Endothelial cell of umbilical vein (primary cell): ENCODE results near the gene PACSIN2. TPM values are rescaled to one million over a fixed set of nuclear protein-coding genes. Genes with fewer than 3 reads are reported as not detected.

ENCODE experiments used
- BruUV-seq: library from RNA; stranded (reverse); fragments of 400-500 nt; replicated peaks from 2 replicates; lab custom pipeline; 2021; lab: Mats Ljungman, UMichigan
- CTCF ChIA-PET: fragments of 300-600, 350-600 bp; sonication (Branson Sonifier 250); formaldehyde crosslinking; loops from one replicate; lab custom pipeline; 2021; ENCODE audit warnings: antibody characterized with exemption, inconsistent platforms; lab: Charles Lee
- POLR2A ChIA-PET: fragments of 300-600, 350-600 bp; sonication (Branson Sonifier 250); formaldehyde crosslinking; loops from one replicate; lab custom pipeline; 2021; ENCODE audit warnings: antibody characterized with exemption, inconsistent platforms; lab: Charles Lee
- DNase-seq: peaks from one replicate; pipeline ENCODE4 v3.0.0-alpha.2; 2011; ENCODE audit warnings: low read depth, low spot score
- FAIRE-seq: peaks from 2 replicates; lab custom pipeline; 2011; peaks lifted over from hg19 to GRCh38; lab: Jason Lieb, UNC
- H2AFZ ChIP-seq: 2 replicates; pipeline ENCODE4 v1.6.0; 2012; ENCODE audit warnings: low read depth, low read length, control low read depth, inconsistent platforms
- H3K27ac ChIP-seq: 2 replicates; pipeline ENCODE4 v1.5.1; 2011; ENCODE audit warnings: low read depth, mild to moderate bottlenecking, control low read depth, low read length, moderate library complexity; ENCODE audit not compliant: insufficient read depth
- H3K27me3 ChIP-seq, 2 experiments: 2 replicates each; pipeline versions ENCODE4 v1.6.0 to v1.6.1; 2011; ENCODE audit warnings: low read length in 2 of 2, mixed read lengths in 1 of 2; ENCODE audit not compliant: control insufficient read depth in 2 of 2, insufficient read depth in 2 of 2
- H3K36me3 ChIP-seq, 2 experiments: 2 replicates in 1 of 2; 3 replicates in 1 of 2; pipeline ENCODE4 v1.5.1; 2011; ENCODE audit warnings: low read length in 2 of 2, mild to moderate bottlenecking in 1 of 2, moderate library complexity in 1 of 2; ENCODE audit not compliant: control insufficient read depth in 2 of 2, insufficient read depth in 2 of 2; ENCODE audit errors: extremely low read depth in 1 of 2
- H3K4me1 ChIP-seq: 3 replicates; pipeline ENCODE4 v1.5.1; 2011; ENCODE audit warnings: mild to moderate bottlenecking, low read length; ENCODE audit not compliant: control insufficient read depth, insufficient read depth; ENCODE audit errors: extremely low read depth
- H3K4me2 ChIP-seq: 2 replicates; pipeline ENCODE4 v1.6.1; 2011; ENCODE audit warnings: low read length, control low read depth, mixed read lengths; ENCODE audit not compliant: insufficient read depth
- H3K4me3 ChIP-seq, 3 experiments: fragments of 200-600 bp in 1 of 3; sonication (generic), shearing (Covaris generic) in 1 of 3; replicated peaks in 1 of 3; 2 replicates each; pipeline ENCODE4 v1.5.1; 2011 to 2016; ENCODE audit warnings: control low read depth in 3 of 3, low read length in 3 of 3, mild to moderate bottlenecking in 2 of 3, inconsistent platforms in 1 of 3, low read depth in 1 of 3, moderate library complexity in 1 of 3; ENCODE audit not compliant: insufficient read depth in 1 of 3
- H3K79me2 ChIP-seq: 2 replicates; pipeline ENCODE4 v1.6.0; 2012; ENCODE audit warnings: low read length, inconsistent platforms; ENCODE audit not compliant: control insufficient read depth, insufficient read depth
- H3K9ac ChIP-seq: replicated peaks from 2 replicates; pipeline ENCODE3; 2011; ENCODE audit warnings: low read length, control low read depth; ENCODE audit not compliant: insufficient read depth; ENCODE audit errors: extremely low read depth
- H3K9me1 ChIP-seq: replicated peaks from 3 replicates; pipeline ENCODE4 v1.6.0; 2011; ENCODE audit warnings: mild to moderate bottlenecking, low read length; ENCODE audit not compliant: control insufficient read depth, insufficient read depth; ENCODE audit errors: extremely low read depth
- H3K9me3 ChIP-seq: replicated peaks from 2 replicates; pipeline ENCODE4 v1.5.1; 2012; ENCODE audit warnings: low read length, inconsistent platforms; ENCODE audit not compliant: control insufficient read depth, insufficient read depth
- H4K20me1 ChIP-seq: replicated peaks from 2 replicates; pipeline ENCODE3; 2011; ENCODE audit warnings: mild to moderate bottlenecking, low read length; ENCODE audit not compliant: control insufficient read depth, insufficient read depth; ENCODE audit errors: extremely low read depth
- EZH2 ChIP-seq: IDR thresholded peaks from 2 replicates; pipeline ENCODE4 v1.6.1; 2012; ENCODE audit warnings: borderline replicate concordance, low read depth, mild to moderate bottlenecking, moderate library complexity, low read length, inconsistent platforms; ENCODE audit not compliant: severe bottlenecking
- FOS ChIP-seq: IDR thresholded peaks from 2 replicates; pipeline ENCODE4 v1.6.1; 2011; ENCODE audit warnings: mild to moderate bottlenecking, low read length, moderate library complexity, borderline replicate concordance; ENCODE audit not compliant: insufficient read depth
- GATA2 ChIP-seq: IDR thresholded peaks from 2 replicates; pipeline ENCODE4 v1.7.0; 2011; ENCODE audit warnings: low read depth, mild to moderate bottlenecking, moderate library complexity, mixed read lengths, low read length; ENCODE audit not compliant: insufficient read length, insufficient read depth
- JUN ChIP-seq: IDR thresholded peaks from 2 replicates; pipeline ENCODE4 v1.6.1; 2011; ENCODE audit warnings: borderline replicate concordance, low read depth; ENCODE audit not compliant: insufficient read length, insufficient read depth
- MYC ChIP-seq: IDR thresholded peaks from one replicate; pipeline ENCODE4 v1.6.1; 2011; ENCODE audit warnings: mild to moderate bottlenecking, low read depth, low read length
- POLR2A ChIP-seq: IDR thresholded peaks from 2 replicates; pipeline ENCODE4 v1.6.1; 2012; ENCODE audit warnings: low read depth, mild to moderate bottlenecking, control low read depth, low read length
- POLR2AphosphoS5 ChIP-seq: IDR thresholded peaks from 2 replicates; pipeline ENCODE4 v1.6.1; 2012; ENCODE audit warnings: low read depth, mild to moderate bottlenecking, control low read depth, low read length, moderate library complexity; ENCODE audit not compliant: insufficient read depth
- dilution Hi-C: fragments of 300-500 bp; cut with MboI; formaldehyde crosslinking; loops from one replicate; pipeline ENCODE4 v1.15.0; 2019; ENCODE audit warnings: low sequenced_read_pairs; ENCODE audit not compliant: extremely low pct_ligation_motif_present
- intact Hi-C: fragments of 100-400 bp; cut with micrococcal nuclease; formaldehyde crosslinking; loops from one replicate; pipeline ENCODE4 v1.10.0; 2022
- polyA plus RNA-seq, 4 experiments: library from polyadenylated mRNA; depleted of rRNA in 3 of 4; stranded (reverse) in 3 of 4; unstranded in 1 of 4; fragments of >200 nt; gene quantifications; 2 replicates each; pipeline versions ENCODE4 v1.2.1 to v1.2.3, GENCODE V29; 2011 to 2012; ENCODE audit warnings: missing spikeins in 1 of 4
- total RNA-seq: library from RNA; stranded (reverse); gene quantifications from 2 replicates; pipeline ENCODE4 v1.2.3, GENCODE V29; 2021
- TF ChIP-seq, protein P1 (sequence below), 2 donors: IDR thresholded peaks; 1 replicate in 1 of 2; 2 replicates in 1 of 2; pipeline ENCODE4 v1.5.1; 2011; ENCODE audit warnings: low read length in 2 of 2, mild to moderate bottlenecking in 2 of 2, moderate library complexity in 2 of 2, control low read depth in 1 of 2, inconsistent platforms in 1 of 2, low read depth in 1 of 2; ENCODE audit not compliant: insufficient read depth in 1 of 2; ENCODE audit errors: extremely low read depth in 1 of 2
- TF ChIP-seq, protein P2 (sequence below): IDR thresholded peaks from 2 replicates; pipeline ENCODE4 v1.6.1; 2011; ENCODE audit not compliant: insufficient read depth, insufficient read length

The PACSIN2 gene
- total and polyA plus RNA-seq, 2 donors (not counting 3 experiments of a cell fraction or from before 2014, with no cell fraction given): 46.2 to 64.5 TPM

- ChIA-PET CTCF (interaction anchor here (1.7 to 3.0 kb wide), 4 partner anchors 12 to 215 kb away, joined by 7 to 10 read pairs (median 8); no protein-coding TSS in a partner anchor), POLR2A (interaction anchor here (2.0 kb wide), 1 partner anchor 11 kb away, joined by 5 read pairs; no protein-coding TSS in a partner anchor)
- FAIRE-seq (peak; percentile 90), DNase-seq (peak; percentile 61)
- Histone ChIP-seq H4K20me1 (peaks cover 4% of the 10 kb centered on the region), H3K4me1 (peaks cover 14% of the 10 kb centered on the region), H3K9me1 (no peaks in the 10 kb centered on the region), H3K4me2 (no peak overlapping the region), H3K79me2 (peaks cover 3% of the 10 kb centered on the region), H3K9me3 (no peaks in the 10 kb centered on the region), H3K27ac (no peak overlapping the region), H3K4me3 (no peak overlapping the region), H3K36me3 (peaks cover 5 to 6% of the 10 kb centered on the region in 2 experiments), H3K27me3 (no peaks in the 10 kb centered on the region), H3K9ac (no peak overlapping the region), H2AFZ (no peak overlapping the region)
- TF ChIP-seq EZH2: no peak
- TF ChIP-seq GATA2: peak; percentile 60
- TF ChIP-seq MYC: no peak
- TF ChIP-seq, protein P1, sequence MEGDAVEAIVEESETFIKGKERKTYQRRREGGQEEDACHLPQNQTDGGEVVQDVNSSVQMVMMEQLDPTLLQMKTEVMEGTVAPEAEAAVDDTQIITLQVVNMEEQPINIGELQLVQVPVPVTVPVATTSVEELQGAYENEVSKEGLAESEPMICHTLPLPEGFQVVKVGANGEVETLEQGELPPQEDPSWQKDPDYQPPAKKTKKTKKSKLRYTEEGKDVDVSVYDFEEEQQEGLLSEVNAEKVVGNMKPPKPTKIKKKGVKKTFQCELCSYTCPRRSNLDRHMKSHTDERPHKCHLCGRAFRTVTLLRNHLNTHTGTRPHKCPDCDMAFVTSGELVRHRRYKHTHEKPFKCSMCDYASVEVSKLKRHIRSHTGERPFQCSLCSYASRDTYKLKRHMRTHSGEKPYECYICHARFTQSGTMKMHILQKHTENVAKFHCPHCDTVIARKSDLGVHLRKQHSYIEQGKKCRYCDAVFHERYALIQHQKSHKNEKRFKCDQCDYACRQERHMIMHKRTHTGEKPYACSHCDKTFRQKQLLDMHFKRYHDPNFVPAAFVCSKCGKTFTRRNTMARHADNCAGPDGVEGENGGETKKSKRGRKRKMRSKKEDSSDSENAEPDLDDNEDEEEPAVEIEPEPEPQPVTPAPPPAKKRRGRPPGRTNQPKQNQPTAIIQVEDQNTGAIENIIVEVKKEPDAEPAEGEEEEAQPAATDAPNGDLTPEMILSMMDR (IDR thresholded peaks at IDR 0.05; ENCODE audit: extremely low read depth in 1 of 2, insufficient read depth in 1 of 2, low read depth in 1 of 2, low read length in 2 of 2): no peak
- TF ChIP-seq, protein P2, sequence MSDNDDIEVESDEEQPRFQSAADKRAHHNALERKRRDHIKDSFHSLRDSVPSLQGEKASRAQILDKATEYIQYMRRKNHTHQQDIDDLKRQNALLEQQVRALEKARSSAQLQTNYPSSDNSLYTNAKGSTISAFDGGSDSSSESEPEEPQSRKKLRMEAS: no peak
- no peak for TF ChIP-seq POLR2A
- TF ChIP-seq POLR2AphosphoS5: peak; percentile 48
- TF ChIP-seq JUN: peak; percentile 22
- peak; percentile 75 for TF ChIP-seq FOS
- no TSS peak for BruUV-seq
- dilution Hi-C loops: no loop called here
- intact Hi-C loops: no loop called here
Observed at GRCh38 chr22:42844756-42845155, 170.2 kb downstream of the PACSIN2 start.
